Vagina (tissue), 2 donors: ENCODE data around the gene SORCS2.

Experiments
- CTCF ChIP-seq, 3 experiments: fragments of 450-650 bp in 2 of 3; fragments of 200-600 bp in 1 of 3; sonication (generic) in 1 of 3; IDR thresholded peaks; one replicate each; pipeline ENCODE4 v1.5.1; 2017 to 2019; ENCODE audit warnings: antibody characterized with exemption in 3 of 3, mild to moderate bottlenecking in 2 of 3, moderate library complexity in 2 of 3
- POLR2AphosphoS5 ChIP-seq, 2 donors: sonication (generic); formaldehyde crosslinking; IDR thresholded peaks; one replicate each; pipeline ENCODE4 v1.9.0; 2017; ENCODE audit warnings: antibody characterized with exemption in 2 of 2, mild to moderate bottlenecking in 2 of 2, low read depth in 1 of 2; ENCODE audit not compliant: insufficient read depth in 1 of 2

GRCh38 chr4:7247521-7247920 is 55.2 kb downstream of the SORCS2 start:
- TF ChIP-seq CTCF (IDR thresholded peaks at IDR 0.05) (no peak), POLR2AphosphoS5 (IDR thresholded peaks at IDR 0.05; ENCODE audit: insufficient read depth in 1 of 2, low read depth in 1 of 2) (no peak)
